Ascending aorta (tissue), 2 donors: Measurements from ENCODE around the gene ACTR1B. TPM values are rescaled to one million over a fixed set of nuclear protein-coding genes. Genes with fewer than 3 reads are reported as not detected.
A peak's percentile ranks its signal among the peaks of the same experiment; 100 is the strongest.

Experiments used
- DNase-seq, 2 donors: peaks; one replicate each; pipeline ENCODE4 v3.0.0-alpha.2; 2019; ENCODE audit warnings: low spot score in 2 of 2
- H3K27ac ChIP-seq, 2 donors: fragments of 200-600 bp; sonication (generic); one replicate each; pipeline ENCODE4 v1.5.1; 2016 to 2017; ENCODE audit warnings: mild to moderate bottlenecking in 1 of 2
- H3K27me3 ChIP-seq: fragments of 200-600 bp; sonication (generic); one replicate; pipeline ENCODE4 v1.5.1; 2017
- H3K36me3 ChIP-seq, 2 donors: fragments of 200-600 bp; sonication (generic); one replicate each; pipeline ENCODE4 v1.5.1; 2016
- H3K4me1 ChIP-seq, 2 donors: fragments of 200-600 bp; sonication (generic); one replicate each; pipeline ENCODE4 v1.5.1; 2016 to 2017; ENCODE audit warnings: mild to moderate bottlenecking in 1 of 2
- H3K4me3 ChIP-seq, 2 donors: fragments of 200-600 bp; sonication (generic); one replicate each; pipeline ENCODE4 v1.5.1; 2016 to 2017; ENCODE audit warnings: mild to moderate bottlenecking in 1 of 2
- H3K9me3 ChIP-seq, 2 donors: fragments of 200-600 bp; sonication (generic); one replicate each; pipeline ENCODE4 v1.5.1; 2016
- CTCF ChIP-seq, 3 experiments: fragments of 200-600 bp in 2 of 3; fragments of 450-650 bp in 1 of 3; sonication (generic) in 2 of 3; IDR thresholded peaks; one replicate each; pipeline ENCODE4 v1.5.1; 2016 to 2019; ENCODE audit warnings: antibody characterized with exemption in 3 of 3, mild to moderate bottlenecking in 1 of 3, moderate library complexity in 1 of 3
- intact Hi-C: fragments of 100-400 bp; cut with DNase I; formaldehyde crosslinking; loops from one replicate; pipeline ENCODE4 v1.15.1; 2023
- total RNA-seq: library from RNA; depleted of rRNA; stranded (reverse); fragments of >200 nt; gene quantifications from one replicate; pipeline ENCODE4 v1.1.0, GENCODE V29; 2016

The ACTR1B gene
- total RNA-seq, 1 donor from 2014 or later, result 125 TPM

GRCh38 chr2:97663626-97663961 is 250 bp downstream of the ACTR1B start:
- Histone ChIP-seq H3K36me3 (peaks cover 11 to 16% of the 10 kb centered on the region in 2 donors), H3K4me1 (peaks cover 13 to 24% of the 10 kb centered on the region in 2 donors), H3K27ac (peak overlapping the region; percentile 94 to 95), H3K4me3 (peak overlapping the region; percentile 78 to 96), H3K9me3 (no peaks in the 10 kb centered on the region), H3K27me3 (no peaks in the 10 kb centered on the region)
- peak in 1 of 3 experiments; percentile 23 for TF ChIP-seq CTCF (IDR thresholded peaks at IDR 0.05)
- intact Hi-C loops, result loop anchor here (5.0 to 10.0 kb wide), 4 partner anchors 334 to 1491 kb away; partner anchors contain the start of genes CIAO1, LIPT1, TMEM127 and TMEM131
- no peak for DNase-seq

- no peaks in the 10 kb centered on the region for H3K27me3 ChIP-seq
- peak overlapping the region; percentile 78 to 96 for H3K4me3 ChIP-seq
- intact Hi-C loops, result loop anchor here (5.0 to 10.0 kb wide), 4 partner anchors 334 to 1492 kb away; partner anchors contain the start of genes CIAO1, LIPT1, TMEM127 and TMEM131
- TF ChIP-seq CTCF (IDR thresholded peaks at IDR 0.05), result no peak
- H3K4me1 ChIP-seq, result peaks cover 13 to 24% of the 10 kb centered on the region in 2 donors
- DNase-seq, result peak; percentile 57 to 91
- H3K27ac ChIP-seq, result peak overlapping the region; percentile 94 to 95
- H3K9me3 ChIP-seq, result no peaks in the 10 kb centered on the region
- peaks cover 17 to 21% of the 10 kb centered on the region in 2 donors for H3K36me3 ChIP-seq
Observed at GRCh38 chr2:97662895-97663625, 784 bp downstream of the ACTR1B start.

- H3K27me3 ChIP-seq, result no peaks in the 10 kb centered on the region
- peak overlapping the region; percentile 94 to 95 for H3K27ac ChIP-seq
- intact Hi-C loops, result loop anchor here (5.0 to 10.0 kb wide), 4 partner anchors 335 to 1492 kb away; partner anchors contain the start of genes CIAO1, LIPT1, TMEM127 and TMEM131
- DNase-seq, result no peak
- peak overlapping the region; percentile 78 to 96 for H3K4me3 ChIP-seq
- H3K36me3 ChIP-seq, result peaks cover 23 to 26% of the 10 kb centered on the region in 2 donors
- no peak for TF ChIP-seq CTCF (IDR thresholded peaks at IDR 0.05)
- H3K9me3 ChIP-seq, result no peaks in the 10 kb centered on the region
- peaks cover 13 to 24% of the 10 kb centered on the region in 2 donors for H3K4me1 ChIP-seq
Observed at GRCh38 chr2:97662386-97662894, 1.4 kb downstream of the ACTR1B start.

GRCh38 chr2:97661927-97662326 is 1.9 kb downstream of the ACTR1B start:
- no peaks in the 10 kb centered on the region for H3K9me3 ChIP-seq
- H3K4me1 ChIP-seq, result peaks cover 13 to 24% of the 10 kb centered on the region in 2 donors
- H3K36me3 ChIP-seq, result peaks cover 28 to 31% of the 10 kb centered on the region in 2 donors
- H3K27ac ChIP-seq, result peak overlapping the region; percentile 94 to 95
- H3K27me3 ChIP-seq, result no peaks in the 10 kb centered on the region
- intact Hi-C loops, result loop anchor here (5.0 to 10.0 kb wide), 4 partner anchors 335 to 1493 kb away; partner anchors contain the start of genes CIAO1, LIPT1, TMEM127 and TMEM131
- no peak for TF ChIP-seq CTCF (IDR thresholded peaks at IDR 0.05)
- H3K4me3 ChIP-seq, result peak overlapping the region in 1 of 2 donors; percentile 78
- DNase-seq, result no peak

- H3K4me3 ChIP-seq, result no peak overlapping the region
- intact Hi-C loops, result loop anchor here (5.0 to 10.0 kb wide), 4 partner anchors 336 to 1494 kb away; partner anchors contain the start of genes CIAO1, LIPT1, TMEM127 and TMEM131
- DNase-seq, result no peak
- H3K9me3 ChIP-seq, result no peaks in the 10 kb centered on the region
- peaks cover 38 to 42% of the 10 kb centered on the region in 2 donors for H3K36me3 ChIP-seq
- no peak overlapping the region for H3K27ac ChIP-seq
- peaks cover 13 to 24% of the 10 kb centered on the region in 2 donors for H3K4me1 ChIP-seq
- H3K27me3 ChIP-seq, result no peaks in the 10 kb centered on the region
- TF ChIP-seq CTCF (IDR thresholded peaks at IDR 0.05), result no peak
Observed at GRCh38 chr2:97660775-97661389, 3.0 kb downstream of the ACTR1B start.
